HTR-8/SVneo (cell line): Measurements from ENCODE around the gene TMEM161B.
"Not testable (repeated sequence)": the region's sequence is repeated elsewhere in the genome, so short reads cannot be mapped to it uniquely, and the experiment has no call there.

Source experiments
- DNase-seq: peaks from one replicate; pipeline ENCODE4 v3.0.0; 2011; ENCODE audit warnings: low spot score, mixed read lengths; ENCODE audit not compliant: insufficient read length
- FAIRE-seq: peaks from 2 replicates; lab custom pipeline; 2011; peaks lifted over from hg19 to GRCh38; lab: Jason Lieb, UNC

Gene TMEM161B

DNA sequence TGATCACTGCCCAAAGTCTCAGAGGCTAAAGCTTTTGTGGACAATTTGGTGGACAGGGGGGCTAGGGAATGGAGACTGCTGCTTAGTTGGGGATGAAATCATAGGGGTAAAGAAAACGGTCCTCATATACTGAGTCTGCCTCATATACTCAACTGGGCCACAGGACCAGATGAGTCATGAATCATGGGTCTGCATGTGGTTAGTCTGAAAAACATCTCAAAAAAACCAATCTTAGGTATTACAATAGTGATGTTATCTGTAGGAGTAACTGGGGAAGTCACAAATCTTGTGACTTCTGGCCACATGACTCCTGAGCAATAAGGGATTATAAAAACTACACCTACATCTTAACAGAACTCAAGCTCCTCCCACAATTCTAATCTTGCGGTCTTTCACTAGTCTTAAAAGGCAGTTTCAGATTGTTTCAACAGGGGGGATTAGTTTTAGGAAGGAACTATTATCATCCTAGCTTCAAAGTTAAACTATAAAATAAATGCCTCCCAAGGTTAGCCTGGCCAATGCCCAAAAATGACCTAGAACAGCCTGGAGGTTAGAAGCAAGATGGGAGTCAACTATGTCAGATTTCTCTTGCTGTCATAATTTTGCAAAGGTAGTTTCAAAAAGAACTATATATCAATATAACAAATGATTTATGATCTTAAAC lies 17.5 kb downstream of the TMEM161B start:
- no peak for FAIRE-seq
- no peak for DNase-seq

DNA sequence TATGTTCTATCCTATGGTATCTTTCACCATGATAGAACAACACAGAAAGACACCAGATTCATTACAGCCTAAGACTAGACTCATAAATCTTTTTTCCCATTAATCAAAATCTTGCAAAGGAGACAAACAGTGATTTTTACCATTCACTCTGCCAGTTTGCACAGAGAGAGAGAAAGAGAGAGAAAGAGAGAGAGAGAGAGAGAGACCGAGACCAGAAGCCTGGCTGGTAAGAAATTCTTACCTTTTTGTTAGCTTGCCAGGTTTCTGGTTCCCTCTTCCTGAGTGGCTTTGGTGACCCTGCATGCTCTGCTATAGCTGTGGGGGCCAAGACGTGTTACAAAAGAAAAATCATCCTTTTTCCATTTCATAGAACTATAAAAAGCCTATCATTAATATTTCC lies 18.6 kb downstream of the TMEM161B start:
- DNase-seq (no peak), FAIRE-seq (no peak)

DNA sequence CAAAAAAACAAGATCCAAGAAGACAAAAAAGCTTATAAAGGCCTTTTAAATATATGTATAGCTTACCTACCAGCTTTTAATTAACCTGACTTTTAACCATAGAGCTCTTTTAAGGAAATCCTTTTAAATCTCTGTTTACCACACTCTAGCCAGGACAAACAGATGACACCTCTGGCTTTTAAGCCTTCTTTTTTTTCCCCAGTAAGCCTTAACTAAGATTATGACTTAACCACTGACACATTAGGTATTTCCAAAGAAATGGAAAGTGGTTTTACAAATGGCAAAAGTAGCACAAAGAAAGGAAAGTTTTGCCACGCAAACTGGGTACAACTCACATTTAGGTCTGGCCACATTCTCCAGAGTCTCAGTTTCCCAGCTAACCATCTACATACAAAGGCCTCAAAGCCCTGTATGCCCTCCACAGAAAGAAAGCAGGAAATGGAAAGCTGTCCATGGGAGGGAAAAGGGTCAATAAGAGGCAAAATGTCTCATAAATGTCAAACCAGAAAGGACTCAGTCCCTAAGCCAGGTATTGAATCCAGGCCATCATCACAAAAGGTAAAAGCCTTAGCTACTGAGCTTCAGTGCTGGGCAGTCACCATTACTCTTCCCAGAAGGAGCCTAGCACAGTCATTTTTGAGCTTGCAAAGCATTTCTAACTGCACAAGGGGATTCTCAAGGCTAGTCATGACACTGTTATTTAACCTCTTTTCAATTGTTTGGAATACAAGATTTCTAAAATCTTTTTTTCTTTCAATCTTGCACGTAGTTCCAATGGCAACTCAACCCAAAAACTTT lies 19.7 kb downstream of the TMEM161B start:
- DNase-seq (no peak), FAIRE-seq (peak; percentile 23)

DNA sequence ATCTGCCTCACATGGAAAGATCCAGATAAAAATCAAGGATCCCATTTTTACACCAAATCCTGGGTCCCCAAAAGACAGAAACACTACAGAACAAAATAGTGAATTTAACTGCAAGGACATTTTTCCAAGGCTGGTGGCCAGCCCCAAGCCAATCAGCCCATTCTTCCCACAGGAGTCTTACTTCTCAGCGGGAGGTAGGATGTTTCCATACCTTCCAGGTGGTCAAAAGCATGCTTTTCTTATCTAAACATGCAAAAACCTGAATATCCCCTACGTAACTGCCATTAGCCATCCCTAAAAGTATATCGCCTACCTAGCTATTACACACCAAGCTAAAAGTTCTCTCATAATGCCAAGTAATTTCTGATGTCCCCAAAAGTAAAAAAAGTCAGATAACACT lies 20.6 kb downstream of the TMEM161B start:
- DNase-seq = no peak
- no peak for FAIRE-seq

DNA sequence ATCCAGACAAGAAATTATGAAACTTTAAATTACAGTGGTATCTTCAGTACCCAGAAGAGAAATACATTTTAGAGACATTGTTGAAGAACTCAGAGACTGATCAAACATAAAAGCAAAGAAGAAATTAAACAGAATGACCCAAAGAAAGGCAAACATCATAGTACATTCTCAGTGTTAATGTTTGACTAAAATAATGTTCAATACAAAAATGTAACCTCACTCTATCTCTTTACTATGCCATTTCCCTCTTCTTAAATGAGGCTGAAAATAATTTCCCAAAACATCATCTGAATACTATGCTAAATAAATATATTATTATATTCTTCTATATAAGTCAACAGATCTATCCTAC lies 22.8 kb downstream of the TMEM161B start:
- FAIRE-seq = no peak
- DNase-seq = no peak

DNA sequence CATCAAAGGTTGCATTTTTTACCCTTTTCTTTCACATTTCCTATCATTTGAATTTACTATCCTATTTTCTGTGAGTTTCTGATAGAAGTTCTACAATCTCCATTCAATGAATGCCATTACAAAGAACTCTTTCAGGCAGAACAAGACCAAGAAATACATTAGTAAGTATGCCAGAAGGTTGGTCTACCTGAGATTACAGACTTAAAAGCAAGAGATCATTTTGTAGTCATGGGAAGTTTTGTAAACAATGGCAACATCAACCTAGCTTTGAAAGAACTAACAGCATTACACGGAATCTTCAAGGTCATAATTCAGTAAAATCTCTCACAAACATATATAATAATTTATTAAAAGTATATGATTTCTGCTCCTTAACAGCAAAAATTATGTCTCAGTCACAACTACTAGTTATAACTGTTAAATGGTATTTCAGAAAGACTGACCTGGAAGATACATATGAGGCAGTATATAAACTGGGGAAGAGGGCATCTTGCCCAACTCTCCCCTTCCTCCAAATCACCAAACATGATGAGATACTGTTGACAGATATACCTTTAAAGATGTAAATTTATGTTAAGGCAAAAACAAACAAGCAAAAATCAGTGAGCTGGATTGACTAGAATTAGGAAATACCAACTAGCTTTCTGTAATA lies 23.3 kb downstream of the TMEM161B start:
- FAIRE-seq (no peak), DNase-seq (no peak)

DNA sequence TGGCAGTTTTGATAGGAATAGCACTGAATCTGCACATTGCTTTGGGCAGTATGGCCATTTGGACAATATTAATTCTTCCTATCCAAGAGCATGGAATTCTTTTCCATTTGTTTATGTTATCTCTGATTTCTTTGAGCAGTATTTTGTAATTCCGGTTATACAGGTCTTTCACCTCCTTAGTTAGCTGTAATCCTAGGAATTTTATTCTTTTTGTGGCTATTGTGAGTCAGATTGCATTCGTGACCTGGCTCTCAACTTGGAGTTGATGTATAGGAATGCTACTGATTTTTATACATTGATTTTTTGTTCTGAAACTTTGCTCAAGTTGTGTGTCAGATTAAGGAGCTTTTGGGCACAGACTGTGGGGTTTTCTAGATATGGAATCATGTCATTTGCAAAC lies 24.0 kb downstream of the TMEM161B start:
- DNase-seq = no peak
- FAIRE-seq = no peak

DNA sequence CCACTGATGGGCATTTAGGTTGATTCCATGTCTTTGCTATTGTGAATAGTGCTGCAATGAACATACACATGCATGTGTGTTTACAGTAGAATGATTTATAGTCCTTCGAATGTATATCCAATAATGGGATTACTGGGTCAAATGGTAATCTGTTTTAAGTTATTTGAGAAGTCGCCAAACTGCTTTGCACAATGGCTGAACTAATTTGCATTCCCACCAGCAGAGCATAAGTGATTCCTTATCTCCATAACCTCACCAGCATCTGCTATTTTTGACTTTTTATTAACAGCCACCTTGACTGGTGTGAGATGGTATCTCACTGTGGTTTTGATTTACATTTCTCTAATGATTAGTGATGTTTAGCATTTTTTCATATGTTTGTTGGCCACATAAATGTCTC lies 25.2 kb downstream of the TMEM161B start:
- not testable (repeated sequence) for DNase-seq, FAIRE-seq

DNA sequence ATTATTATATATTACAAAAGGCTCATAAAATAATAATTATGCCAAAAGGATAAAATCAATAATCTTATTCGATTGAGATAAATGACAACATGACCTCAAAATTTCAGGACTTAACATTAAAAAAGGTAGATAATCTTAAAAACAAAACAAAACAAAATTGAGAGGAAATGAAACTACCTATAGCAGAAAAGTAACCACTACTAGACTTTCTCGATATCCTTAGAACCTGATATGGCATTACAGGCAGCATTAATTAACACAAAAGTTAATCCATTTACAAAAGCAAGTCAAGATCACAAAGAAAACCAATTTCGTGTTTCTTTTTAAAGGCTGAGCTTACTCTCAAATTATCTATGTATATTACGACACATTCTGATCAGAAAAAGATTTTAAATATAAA lies 29.9 kb downstream of the TMEM161B start:
- DNase-seq (no peak), FAIRE-seq (no peak)

DNA sequence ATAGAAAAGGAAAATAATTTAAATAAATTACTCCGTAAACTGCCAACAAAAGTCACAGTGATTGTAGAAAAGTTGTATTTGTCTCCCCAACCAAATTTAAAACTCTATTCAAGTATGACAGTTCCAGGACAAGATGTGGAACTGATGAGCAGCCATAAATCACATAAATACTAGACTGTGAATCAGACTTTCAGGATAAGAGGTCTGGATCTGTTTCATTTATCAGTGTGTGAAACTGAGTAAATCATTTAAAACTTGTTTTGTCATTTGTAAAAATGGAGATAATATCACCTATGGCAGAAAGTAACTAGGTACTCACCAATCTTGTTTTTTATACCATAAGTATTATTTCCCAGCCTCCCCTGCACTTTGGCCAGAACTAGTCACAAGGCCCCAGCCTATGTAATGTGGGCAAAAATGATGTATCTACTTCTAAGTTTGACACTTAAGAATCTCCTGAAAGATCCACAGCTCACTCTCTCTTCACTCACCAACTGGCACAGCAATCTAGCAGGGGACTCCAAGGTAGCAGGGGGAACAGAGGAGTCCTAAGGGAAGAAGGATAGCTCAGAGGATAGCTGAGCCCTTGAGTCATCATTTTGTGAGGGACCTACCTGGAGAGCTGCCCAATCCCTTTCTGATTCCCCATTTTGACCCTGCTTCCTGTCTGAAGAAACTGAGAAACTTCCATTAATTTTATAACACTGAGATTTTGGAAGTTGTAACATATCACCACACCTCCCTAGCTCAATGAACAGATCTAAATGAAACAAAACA lies 31.6 kb downstream of the TMEM161B start:
- DNase-seq = no peak
- no peak for FAIRE-seq

DNA sequence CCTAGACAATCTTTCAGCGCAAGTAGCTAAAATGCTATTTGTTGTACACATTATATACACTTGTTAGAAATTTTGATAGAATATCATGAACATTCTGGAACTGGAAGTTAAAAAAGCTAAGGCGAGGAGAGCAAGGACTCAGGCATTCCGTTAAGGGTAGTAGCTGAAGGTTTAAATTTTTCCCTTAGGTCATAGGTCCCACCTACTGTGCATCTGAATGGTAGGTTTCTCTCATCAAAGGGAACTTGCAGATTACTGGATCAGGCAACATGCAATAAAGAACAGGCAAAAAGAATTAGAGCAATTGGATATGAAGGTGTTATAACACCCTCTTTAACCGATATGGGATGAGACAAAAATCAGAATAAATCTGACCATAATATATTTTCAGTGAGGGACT lies 32.8 kb downstream of the TMEM161B start:
- no peak for FAIRE-seq
- DNase-seq = no peak

DNA sequence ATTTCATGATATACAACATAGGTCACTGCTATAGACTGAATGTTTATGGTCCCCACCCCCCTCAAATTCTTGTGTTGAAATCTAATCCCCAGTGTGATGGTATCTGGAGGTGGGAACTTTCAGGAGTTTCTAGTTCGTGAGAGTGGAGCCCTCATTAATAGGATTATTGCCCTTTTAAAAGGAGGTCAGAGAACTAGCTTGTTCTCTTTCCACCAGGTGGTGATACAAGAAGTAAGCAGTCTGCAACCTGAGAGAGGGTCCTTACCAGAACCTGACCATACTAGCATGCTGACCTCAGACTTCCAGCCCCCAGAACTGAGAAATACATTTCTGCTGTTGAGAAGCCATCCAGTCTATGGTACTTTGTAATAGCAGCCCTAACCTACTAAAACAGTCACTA lies 33.3 kb downstream of the TMEM161B start:
- DNase-seq = no peak
- no peak for FAIRE-seq

DNA sequence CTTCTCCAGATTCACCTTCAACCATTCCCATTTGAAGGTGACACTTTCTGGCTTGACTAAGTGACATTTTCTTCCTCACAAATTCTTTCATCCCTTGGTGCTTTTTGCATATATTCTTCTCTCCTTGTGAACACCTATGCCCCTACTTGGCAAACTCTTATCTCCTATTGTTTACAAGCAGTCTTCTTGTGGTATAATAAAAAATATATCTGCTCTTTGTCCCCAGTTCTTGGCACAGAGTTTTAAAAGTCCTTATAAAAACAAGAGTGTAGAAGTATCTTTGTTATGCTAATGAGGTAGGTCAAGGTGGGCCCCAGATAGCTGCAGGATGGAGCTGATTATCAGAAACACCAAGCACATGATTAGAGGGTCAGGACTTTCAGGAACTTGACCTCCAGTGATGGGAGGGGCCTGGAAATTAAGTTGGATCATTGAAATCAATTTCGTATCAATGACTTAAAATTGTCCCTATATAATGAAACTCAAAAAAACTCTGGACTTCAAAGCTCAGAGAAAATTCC lies 38.0 kb downstream of the TMEM161B start:
- FAIRE-seq = no peak
- DNase-seq = no peak

DNA sequence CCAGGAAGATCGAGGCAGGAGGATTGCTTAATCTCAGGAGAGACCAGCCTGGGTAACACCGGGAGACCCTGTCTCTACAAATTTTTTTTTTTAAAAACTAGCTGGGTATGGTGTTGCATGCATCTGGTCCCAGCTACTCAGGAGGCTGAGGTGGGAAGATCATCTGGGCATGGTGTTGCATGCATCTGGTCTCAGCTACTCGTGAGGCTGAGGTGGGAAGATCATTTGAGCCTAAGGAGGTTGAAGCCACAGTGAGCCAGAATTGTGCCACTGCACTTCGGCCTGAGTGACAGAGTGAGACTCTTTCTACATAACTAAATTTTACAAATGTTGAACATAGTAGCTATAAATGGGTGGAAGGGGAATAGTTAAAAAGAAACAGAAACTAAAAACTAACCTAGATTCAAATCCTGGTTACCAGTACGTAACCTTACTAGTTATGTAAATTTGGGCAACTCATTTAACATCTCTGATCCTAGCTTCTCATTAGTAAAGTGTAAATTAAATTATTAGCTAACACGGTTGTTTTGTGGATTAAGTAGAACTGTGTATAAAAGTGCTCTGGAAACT lies 41.7 kb downstream of the TMEM161B start:
- DNase-seq = no peak
- FAIRE-seq = no peak

DNA sequence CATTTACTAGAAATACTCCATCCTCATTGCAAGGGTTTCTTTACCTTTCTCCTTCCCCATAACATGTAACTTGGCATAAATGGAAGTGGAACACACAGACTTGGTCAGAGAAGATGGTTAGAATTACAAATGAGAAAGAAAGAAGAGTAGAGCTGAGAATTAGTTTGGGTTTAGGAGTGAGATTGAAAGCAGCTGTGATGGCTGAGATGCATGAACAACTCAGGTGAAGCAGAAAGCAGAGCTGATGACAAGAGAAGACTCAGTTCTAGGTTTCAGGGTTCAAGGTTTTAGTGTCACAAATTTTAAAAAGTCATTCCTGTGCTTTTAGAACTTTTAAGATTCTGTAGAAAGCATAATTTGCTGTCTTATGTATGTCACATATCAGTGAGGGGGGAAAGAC lies 54.0 kb downstream of the TMEM161B start:
- DNase-seq = no peak
- no peak for FAIRE-seq

DNA sequence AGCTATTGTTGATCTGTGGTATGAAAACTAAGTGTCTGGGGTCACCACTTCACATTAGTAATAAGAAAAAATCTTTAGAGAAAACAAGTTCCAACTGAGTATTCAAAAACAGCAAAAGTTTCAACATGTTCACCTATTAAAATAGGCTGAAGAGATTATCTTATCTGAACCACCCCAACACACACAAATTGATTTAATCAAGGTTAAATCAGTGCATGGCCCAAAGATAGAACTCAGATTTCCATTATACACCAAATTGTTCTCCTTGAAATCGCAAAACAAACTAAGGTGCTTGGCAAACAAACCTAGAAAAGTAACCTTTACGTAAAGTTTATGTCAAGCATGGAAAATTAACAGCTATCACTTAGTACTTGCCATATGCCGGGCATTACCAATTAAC lies 61.1 kb downstream of the TMEM161B start:
- DNase-seq (no peak), FAIRE-seq (no peak)

DNA sequence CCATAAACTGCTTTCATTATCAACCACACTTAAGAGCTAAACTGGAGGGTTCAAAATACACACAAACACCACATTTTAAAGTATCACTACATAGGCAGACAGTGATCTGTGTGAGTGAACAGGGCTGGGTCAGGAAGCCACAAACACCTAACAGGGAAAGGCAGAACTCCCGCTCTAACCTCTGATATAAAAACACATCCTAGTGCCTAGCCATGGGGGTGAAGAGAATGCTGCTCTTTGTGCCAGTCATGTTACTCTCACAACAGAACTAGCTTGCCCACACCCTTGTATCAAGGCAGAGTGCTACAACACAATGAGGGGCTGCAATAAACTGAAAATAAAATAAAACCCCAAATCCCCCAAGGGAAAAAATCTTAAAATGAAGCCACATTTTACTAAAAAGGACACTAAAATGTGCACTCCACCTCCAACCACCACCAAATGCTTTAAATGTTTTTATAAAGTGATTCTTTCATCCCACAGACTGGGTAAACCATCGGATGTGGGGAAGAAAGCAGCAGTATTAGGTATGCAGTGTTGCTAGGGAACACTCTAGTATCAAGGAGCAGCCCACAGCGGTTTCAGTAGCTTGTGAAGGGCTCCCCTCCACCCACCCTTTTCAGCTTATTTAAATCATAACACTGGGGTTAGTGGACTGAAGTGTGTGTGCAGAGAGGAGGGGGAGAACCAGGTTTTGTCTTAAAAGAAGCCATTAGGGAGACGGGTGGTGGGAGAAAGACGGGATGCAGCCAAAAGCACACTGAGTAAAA lies 64.5 kb downstream of the TMEM161B start:
- no peak for FAIRE-seq
- no peak for DNase-seq

DNA sequence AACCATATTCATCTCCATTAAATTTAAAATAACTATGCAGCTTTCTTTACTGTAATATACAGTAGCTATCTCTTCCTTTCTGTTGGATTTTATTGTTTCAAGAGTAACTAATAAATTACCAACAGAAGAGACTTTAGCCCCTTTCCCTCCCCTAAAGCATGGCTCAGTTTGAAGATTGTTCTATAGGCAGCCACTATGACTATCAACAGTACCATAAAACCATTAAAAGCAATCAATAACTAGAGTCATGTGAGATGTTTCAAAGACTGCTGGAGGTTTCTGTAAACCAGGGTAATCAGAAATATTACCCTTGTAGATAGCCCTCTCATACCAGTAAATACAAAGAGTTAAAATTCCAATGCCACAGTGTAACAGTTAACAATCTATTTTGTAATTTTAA lies 73.0 kb downstream of the TMEM161B start:
- DNase-seq (no peak), FAIRE-seq (no peak)

DNA sequence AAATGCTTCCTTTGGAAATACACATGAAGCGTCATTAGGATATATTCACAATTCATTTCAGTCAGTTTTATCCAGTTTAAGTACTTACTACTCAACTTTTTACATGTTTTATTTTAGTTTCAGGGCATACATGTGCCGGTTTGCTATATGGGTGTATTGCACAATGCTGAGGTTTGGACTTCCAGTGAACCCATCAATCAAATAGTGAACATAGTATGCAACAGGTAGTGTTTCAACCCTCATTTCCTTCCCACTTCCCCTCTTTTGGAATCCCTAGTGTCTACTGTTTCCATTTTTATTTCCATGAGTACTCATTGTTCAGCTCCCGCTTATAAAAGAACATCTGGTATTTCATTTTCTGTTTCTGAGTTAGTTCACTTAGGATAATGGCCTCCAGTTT lies 74.7 kb downstream of the TMEM161B start:
- no peak for FAIRE-seq
- DNase-seq = no peak
